HG03442 (cell line): Measurements from ENCODE around the gene PKD2.
"Not testable (repeated sequence)": the region's sequence is repeated elsewhere in the genome, so short reads cannot be mapped to it uniquely, and the experiment has no call there.

Experiments
- ATAC-seq: cut with Tn5 transposase; IDR thresholded peaks from one replicate; pipeline ENCODE4 v1.9.1; 2021; ENCODE audit warnings: mild to moderate bottlenecking, moderate library complexity; ENCODE audit not compliant: unreplicated experiment

The PKD2 gene

DNA sequence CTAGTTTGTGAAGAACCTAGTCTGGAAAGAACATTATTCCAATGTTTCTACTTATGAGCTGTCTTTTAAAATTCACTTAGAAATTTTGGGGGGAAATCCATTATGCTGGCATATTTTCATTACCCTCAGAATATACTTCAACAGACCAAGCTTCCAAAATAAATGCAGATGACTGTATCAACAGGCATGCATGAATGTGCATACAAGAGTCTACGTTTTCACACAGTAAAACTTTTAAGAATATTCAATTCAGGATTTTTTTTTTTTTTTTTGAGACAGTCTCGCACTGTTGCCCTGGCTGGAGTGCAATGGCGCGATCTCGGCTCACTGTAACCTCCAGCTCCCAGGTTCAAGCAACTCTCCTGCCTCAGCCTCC is 101.3 kb downstream of the PKD2 start:
- no peak for ATAC-seq

DNA sequence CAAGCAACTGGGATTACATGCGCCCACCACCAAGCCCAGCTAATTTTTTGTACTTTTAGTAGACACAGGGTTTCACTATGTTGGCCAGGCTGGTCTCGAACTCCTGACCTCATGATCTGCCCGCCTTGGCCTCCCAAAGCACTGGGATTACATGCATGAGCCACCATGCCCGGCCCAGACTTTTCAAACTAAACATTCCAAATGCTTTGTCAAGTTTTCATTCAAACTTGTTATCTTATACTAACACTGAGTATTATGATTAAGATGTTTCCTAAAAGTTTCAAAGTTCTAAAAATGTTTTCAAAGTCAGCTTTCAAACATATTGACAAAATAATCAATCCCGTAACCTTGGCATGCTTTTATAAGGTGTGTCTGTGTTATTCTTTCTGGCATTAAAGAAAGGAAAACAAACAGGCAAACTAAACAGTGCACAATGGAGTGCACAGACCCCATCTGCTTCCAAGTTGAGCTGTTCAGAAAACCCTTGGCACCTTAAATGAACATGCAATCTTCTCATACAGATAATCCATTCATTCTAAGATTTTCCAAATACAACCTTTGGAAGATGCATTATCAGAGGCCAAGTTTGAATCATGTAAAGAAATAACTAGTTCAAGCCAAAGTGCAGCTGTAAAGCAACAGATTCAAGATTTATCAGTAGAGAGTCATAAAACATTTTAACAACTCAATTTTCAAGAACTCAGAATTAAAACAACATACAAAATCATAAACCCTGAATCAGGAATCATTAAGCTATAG is 101.9 kb downstream of the PKD2 start:
- ATAC-seq: no peak

DNA sequence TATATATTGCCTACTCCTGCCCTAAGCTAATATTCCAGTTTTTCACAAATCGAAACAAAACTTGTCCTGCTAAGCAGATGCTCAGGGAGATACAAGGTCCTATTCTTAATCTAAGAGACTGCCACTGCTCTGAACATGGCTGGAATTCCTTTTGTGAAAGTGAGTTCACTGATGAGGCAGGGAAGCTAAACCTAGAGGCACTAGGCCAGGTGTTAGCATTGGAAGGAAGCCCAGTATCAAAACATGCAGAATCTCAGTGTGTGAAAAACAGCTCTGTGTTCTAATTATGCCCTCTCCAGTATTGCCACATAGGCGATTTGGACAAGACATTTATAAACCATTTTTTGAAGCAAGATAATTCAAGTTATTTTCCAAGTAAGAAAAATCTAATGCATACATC is 103.4 kb downstream of the PKD2 start:
- no peak for ATAC-seq

DNA sequence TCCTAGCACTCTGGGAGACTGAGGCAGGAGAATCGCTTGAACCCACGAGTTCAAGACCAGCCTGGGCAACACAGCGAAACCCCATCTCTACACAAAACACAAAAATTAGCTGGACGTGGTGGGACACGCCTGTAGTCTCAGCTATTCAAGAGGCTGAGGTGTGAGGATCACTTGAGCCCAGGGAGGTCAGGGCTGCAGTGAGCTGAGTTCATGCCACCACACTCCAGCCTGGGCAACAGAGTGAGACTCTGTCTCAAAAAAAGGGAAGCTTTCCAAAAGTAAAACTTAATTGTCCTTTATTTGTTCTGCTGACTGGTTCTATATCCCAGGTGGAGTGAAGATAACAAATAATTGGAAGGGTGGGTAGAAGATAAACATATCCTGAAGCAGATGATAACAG is 105.4 kb downstream of the PKD2 start:
- no peak for ATAC-seq

DNA sequence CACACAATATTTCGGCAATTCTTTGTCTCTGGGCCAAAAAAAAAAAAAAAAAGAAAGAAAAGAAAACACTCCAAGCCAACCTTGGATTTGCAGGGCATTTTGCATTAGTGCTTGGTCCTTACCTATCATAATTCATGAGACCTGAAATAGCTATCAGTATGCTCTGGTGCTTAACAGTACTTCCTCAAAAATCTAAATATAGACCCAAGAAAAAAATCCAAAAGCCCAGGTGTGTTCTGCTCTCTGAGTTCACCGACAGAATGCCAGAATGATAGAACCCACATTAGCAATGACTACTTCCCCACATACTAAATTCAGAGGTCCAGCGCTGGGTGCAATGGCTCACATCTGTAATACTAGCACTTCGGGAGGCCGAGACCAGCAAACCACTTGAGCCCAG is 108.2 kb downstream of the PKD2 start:
- no peak for ATAC-seq

DNA sequence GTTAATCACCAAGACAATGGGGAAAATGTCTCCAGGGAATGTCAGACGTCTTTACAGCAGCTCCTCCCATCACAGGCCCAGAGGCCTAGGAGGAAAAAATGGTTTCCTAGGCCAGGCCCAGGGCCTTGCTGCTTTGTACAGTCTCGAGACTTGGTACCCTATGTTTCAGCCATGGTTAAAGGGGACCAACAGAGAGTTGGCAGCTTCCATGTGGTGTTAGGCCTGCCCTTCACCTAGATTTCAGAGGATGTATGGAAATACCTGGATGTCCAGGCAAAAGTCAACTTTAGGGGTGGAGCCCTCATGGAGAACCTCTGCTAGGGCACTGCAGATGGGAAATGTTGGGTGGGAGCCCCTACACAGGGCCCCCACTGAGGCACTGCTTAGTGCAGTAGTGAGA is 112.5 kb downstream of the PKD2 start:
- no peak for ATAC-seq

DNA sequence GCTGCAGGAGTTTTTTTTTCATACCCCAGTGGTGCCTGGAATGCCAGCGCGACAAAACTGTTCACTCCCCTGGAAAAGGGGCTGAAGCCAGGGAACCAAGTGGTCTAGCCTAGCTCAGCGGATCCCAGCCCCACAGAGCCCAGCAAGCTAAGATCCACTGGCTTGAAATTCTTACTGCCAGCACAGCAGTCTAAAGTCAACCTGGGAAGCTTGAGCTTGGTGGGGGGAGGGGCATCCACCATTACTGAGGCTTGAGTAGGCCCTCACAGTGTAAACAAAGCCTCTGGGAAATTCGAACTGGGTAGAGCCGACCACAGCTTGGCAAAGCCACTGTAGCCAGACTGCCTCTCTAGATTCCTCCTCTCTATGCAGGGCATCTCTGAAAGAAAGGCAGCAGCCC is 114.8 kb downstream of the PKD2 start:
- not testable (repeated sequence) for ATAC-seq
